Caco-2 (cell line): ENCODE data around the gene DCX. TPM values are rescaled to one million over a fixed set of nuclear protein-coding genes. Genes with fewer than 3 reads are reported as not detected.

ENCODE experiments used
- BruUV-seq: library from RNA; stranded (reverse); fragments of 400-500 nt; replicated peaks from 2 replicates; lab custom pipeline; 2021; lab: Mats Ljungman, UMichigan
- CTCF ChIA-PET: fragments of 300-600 bp; sonication (Branson Sonifier 250); formaldehyde crosslinking; loops from one replicate; lab custom pipeline; 2022; ENCODE audit warnings: antibody characterized with exemption; lab: Charles Lee
- POLR2A ChIA-PET: fragments of 300-600 bp; sonication (Branson Sonifier 250); formaldehyde crosslinking; loops from one replicate; lab custom pipeline; 2022; ENCODE audit warnings: antibody characterized with exemption; lab: Charles Lee
- DNase-seq, 2 experiments: peaks; one replicate each; pipeline versions ENCODE4 v3.0.0 to v3.0.0-alpha.2; 2020 to 2022
- H3K27me3 ChIP-seq: replicated peaks from 2 replicates; pipeline ENCODE4 v1.6.0; 2011; ENCODE audit warnings: low read length; ENCODE audit not compliant: control insufficient read depth, insufficient read depth
- H3K36me3 ChIP-seq: 2 replicates; pipeline ENCODE4 v1.5.1; 2011; ENCODE audit warnings: low read length; ENCODE audit not compliant: control insufficient read depth, insufficient read depth
- H3K4me1 ChIP-seq: fragments of 250-450 bp; sonication (Bioruptor Pico); 2 replicates; pipeline ENCODE4 v1.5.1; 2020; ENCODE audit warnings: mild to moderate bottlenecking
- H3K4me3 ChIP-seq: 2 replicates; pipeline ENCODE4 v1.5.1; 2011; ENCODE audit warnings: low read depth, mild to moderate bottlenecking, control low read depth, low read length
- H3K9me3 ChIP-seq: fragments of 250-450 bp; sonication (Bioruptor Pico); 2 replicates; pipeline ENCODE4 v1.5.1; 2020; ENCODE audit warnings: mild to moderate bottlenecking, moderate library complexity
- H3K27ac Mint-ChIP-seq: one replicate; pipeline ENCODE4 v1.8.0; 2022; ENCODE audit warnings: mixed read lengths; ENCODE audit not compliant: unreplicated experiment
- H3K27me3 Mint-ChIP-seq: one replicate; pipeline ENCODE4 v1.8.0; 2022; ENCODE audit warnings: mixed read lengths; ENCODE audit not compliant: insufficient read depth, unreplicated experiment
- H3K36me3 Mint-ChIP-seq: one replicate; pipeline ENCODE4 v1.8.0; 2022; ENCODE audit warnings: mild to moderate bottlenecking, mixed read lengths; ENCODE audit not compliant: insufficient read depth, unreplicated experiment
- H3K4me1 Mint-ChIP-seq: one replicate; pipeline ENCODE4 v1.8.0; 2022; ENCODE audit warnings: low read depth, mixed read lengths; ENCODE audit not compliant: unreplicated experiment
- H3K4me3 Mint-ChIP-seq: one replicate; pipeline ENCODE4 v1.8.0; 2022; ENCODE audit warnings: mild to moderate bottlenecking, moderate library complexity, mixed read lengths; ENCODE audit not compliant: unreplicated experiment
- H3K9me3 Mint-ChIP-seq: one replicate; pipeline ENCODE4 v1.8.0; 2022; ENCODE audit warnings: mixed read lengths; ENCODE audit not compliant: unreplicated experiment
- CTCF ChIP-seq, 2 experiments: fragments of 200-600 bp in 1 of 2; IDR thresholded peaks; 1 replicate in 1 of 2; 2 replicates in 1 of 2; pipeline versions ENCODE4 v1.5.1 to v1.8.0; 2011 to 2022; ENCODE audit warnings: antibody characterized with exemption in 1 of 2, control low read depth in 1 of 2, inconsistent platforms in 1 of 2, low read depth in 1 of 2, low read length in 1 of 2, mild to moderate bottlenecking in 1 of 2, moderate library complexity in 1 of 2; ENCODE audit not compliant: insufficient read depth in 1 of 2, severe bottlenecking in 1 of 2, unreplicated experiment in 1 of 2
- intact Hi-C: fragments of 100-400 bp; cut with micrococcal nuclease; formaldehyde crosslinking; loops from one replicate; pipeline ENCODE4 v1.10.0; 2022; ENCODE audit not compliant: unreplicated experiment
- total RNA-seq: library from RNA; stranded (reverse); gene quantifications from 2 replicates; pipeline ENCODE4 v1.2.3, GENCODE V29; 2022

DCX gene
- total RNA-seq, 1 experiment from 2014 or later = not detected

DNA sequence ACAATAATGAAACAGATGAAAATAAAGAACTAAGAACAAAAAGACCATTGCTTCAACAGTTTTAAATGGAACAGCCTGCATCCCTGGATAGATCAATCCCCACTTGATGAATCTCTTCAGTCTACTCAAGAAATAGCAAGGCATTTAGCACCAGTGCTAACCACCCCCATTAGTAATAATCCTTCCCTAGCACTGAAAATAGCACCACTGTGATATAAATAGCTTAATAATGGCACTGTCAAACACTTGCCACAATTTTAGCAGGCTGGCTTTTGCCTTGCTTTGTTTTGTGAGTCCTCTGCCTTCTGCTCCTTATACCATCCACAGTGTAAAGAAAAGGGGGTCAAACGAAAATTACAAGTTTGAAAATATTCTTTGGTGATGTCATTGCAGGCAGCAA, 17.4 kb downstream of the DCX start:
- no peak for TF ChIP-seq CTCF (IDR thresholded peaks at IDR 0.05; ENCODE audit: insufficient read depth in 1 of 2, low read depth in 1 of 2, low read length in 1 of 2, severe bottlenecking in 1 of 2, unreplicated experiment in 1 of 2)
- Mint-ChIP-seq H3K4me1 (no peaks in the 10 kb centered on the region), H3K27ac (no peak overlapping the region), H3K4me3 (no peak overlapping the region), H3K27me3 (peaks cover 3% of the 10 kb centered on the region), H3K36me3 (no peaks in the 10 kb centered on the region), H3K9me3 (no peaks in the 10 kb centered on the region)
- Histone ChIP-seq H3K4me1 (no peaks in the 10 kb centered on the region), H3K4me3 (no peak overlapping the region), H3K36me3 (no peaks in the 10 kb centered on the region), H3K27me3 (no peaks in the 10 kb centered on the region), H3K9me3 (no peaks in the 10 kb centered on the region)
- ChIA-PET POLR2A (no interaction called here), CTCF (no interaction called here)
- BruUV-seq = no TSS peak
- no peak for DNase-seq
- intact Hi-C loops = no loop called here

- POLR2A ChIA-PET = no interaction called here
- no peak for DNase-seq
- CTCF ChIA-PET = no interaction called here
- Mint-ChIP-seq H3K27ac (no peak overlapping the region), H3K9me3 (no peaks in the 10 kb centered on the region), H3K36me3 (no peaks in the 10 kb centered on the region), H3K4me3 (no peak overlapping the region), H3K4me1 (no peaks in the 10 kb centered on the region), H3K27me3 (peaks cover 3% of the 10 kb centered on the region)
- H3K4me3 ChIP-seq = no peak overlapping the region
- no peak for TF ChIP-seq CTCF (IDR thresholded peaks at IDR 0.05; ENCODE audit: insufficient read depth in 1 of 2, low read depth in 1 of 2, low read length in 1 of 2, severe bottlenecking in 1 of 2, unreplicated experiment in 1 of 2)
- H3K27me3 ChIP-seq = no peaks in the 10 kb centered on the region
- intact Hi-C loops = no loop called here
- BruUV-seq = no TSS peak
- H3K36me3 ChIP-seq = no peaks in the 10 kb centered on the region
- H3K4me1 ChIP-seq = no peaks in the 10 kb centered on the region
- no peaks in the 10 kb centered on the region for H3K9me3 ChIP-seq
These were observed 24.4 kb downstream of the DCX start for GRCh38 chrX:111387470-111388070.

DNA sequence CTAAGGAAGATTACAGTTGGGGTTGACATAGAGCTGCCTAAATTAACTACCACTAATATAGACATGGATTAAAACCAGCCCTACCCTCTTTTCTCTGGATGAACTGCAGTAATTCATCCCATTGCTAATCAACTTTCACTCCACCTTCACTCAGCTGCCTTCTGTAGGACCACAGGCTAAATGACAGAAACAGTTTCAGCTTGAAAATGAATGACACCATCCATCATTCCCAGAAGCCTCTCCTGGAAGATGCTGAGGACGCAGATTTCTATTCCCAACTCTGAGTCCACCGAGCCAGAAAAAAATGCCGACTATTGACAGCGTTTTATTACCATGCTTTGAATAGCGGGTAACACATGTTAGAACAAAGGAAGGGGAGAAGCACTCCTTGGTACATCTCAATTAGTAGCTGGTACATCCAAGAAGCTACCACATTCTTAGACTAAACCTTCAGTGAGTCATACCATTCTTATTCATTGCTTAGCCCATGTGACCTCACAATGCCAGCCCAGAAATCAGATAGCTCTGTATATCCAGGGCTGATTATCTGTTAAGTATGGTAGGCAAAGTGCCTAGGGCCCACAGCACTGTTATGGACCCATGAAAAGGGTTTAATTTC, 25.3 kb downstream of the DCX start:
- Mint-ChIP-seq H3K9me3 (no peaks in the 10 kb centered on the region), H3K27me3 (peaks cover 3% of the 10 kb centered on the region), H3K36me3 (no peaks in the 10 kb centered on the region), H3K4me1 (no peaks in the 10 kb centered on the region), H3K4me3 (no peak overlapping the region), H3K27ac (no peak overlapping the region)
- ChIA-PET CTCF (no interaction called here), POLR2A (no interaction called here)
- BruUV-seq = no TSS peak
- intact Hi-C loops = no loop called here
- Histone ChIP-seq H3K9me3 (no peaks in the 10 kb centered on the region), H3K4me3 (no peak overlapping the region), H3K36me3 (no peaks in the 10 kb centered on the region), H3K27me3 (no peaks in the 10 kb centered on the region), H3K4me1 (no peaks in the 10 kb centered on the region)
- no peak for TF ChIP-seq CTCF (IDR thresholded peaks at IDR 0.05; ENCODE audit: insufficient read depth in 1 of 2, low read depth in 1 of 2, low read length in 1 of 2, severe bottlenecking in 1 of 2, unreplicated experiment in 1 of 2)
- no peak for DNase-seq
